Endothelial cell of umbilical vein (primary cell): ENCODE data around the gene SLC25A1.

Experiments
- CTCF ChIP-seq, 2 donors: IDR thresholded peaks; 1 replicate in 1 of 2; 2 replicates in 1 of 2; pipeline ENCODE4 v1.5.1; 2011; ENCODE audit warnings: low read length in 2 of 2, mild to moderate bottlenecking in 2 of 2, moderate library complexity in 2 of 2, control low read depth in 1 of 2, inconsistent platforms in 1 of 2, low read depth in 1 of 2; ENCODE audit not compliant: insufficient read depth in 1 of 2; ENCODE audit errors: extremely low read depth in 1 of 2
- MAX ChIP-seq: IDR thresholded peaks from 2 replicates; pipeline ENCODE4 v1.6.1; 2011; ENCODE audit not compliant: insufficient read depth, insufficient read length
- MYC ChIP-seq: IDR thresholded peaks from one replicate; pipeline ENCODE4 v1.6.1; 2011; ENCODE audit warnings: mild to moderate bottlenecking, low read depth, low read length
- POLR2A ChIP-seq: IDR thresholded peaks from 2 replicates; pipeline ENCODE4 v1.6.1; 2012; ENCODE audit warnings: low read depth, mild to moderate bottlenecking, control low read depth, low read length
- POLR2AphosphoS5 ChIP-seq: IDR thresholded peaks from 2 replicates; pipeline ENCODE4 v1.6.1; 2012; ENCODE audit warnings: low read depth, mild to moderate bottlenecking, control low read depth, low read length, moderate library complexity; ENCODE audit not compliant: insufficient read depth

GRCh38 chr22:19206287-19206686 lies 27.8 kb upstream of the SLC25A1 start:
- no peak for TF ChIP-seq CTCF (IDR thresholded peaks at IDR 0.05; ENCODE audit: extremely low read depth in 1 of 2, insufficient read depth in 1 of 2, low read depth in 1 of 2, low read length in 2 of 2)
- no peak for TF ChIP-seq POLR2A
- no peak for TF ChIP-seq MYC
- no peak for TF ChIP-seq MAX
- no peak for TF ChIP-seq POLR2AphosphoS5
